Measurements from ENCODE around the gene SNRPD3.
"Not testable (repeated sequence)": the region's sequence is repeated elsewhere in the genome, so short reads cannot be mapped to it uniquely, and the experiment has no call there.

DNA sequence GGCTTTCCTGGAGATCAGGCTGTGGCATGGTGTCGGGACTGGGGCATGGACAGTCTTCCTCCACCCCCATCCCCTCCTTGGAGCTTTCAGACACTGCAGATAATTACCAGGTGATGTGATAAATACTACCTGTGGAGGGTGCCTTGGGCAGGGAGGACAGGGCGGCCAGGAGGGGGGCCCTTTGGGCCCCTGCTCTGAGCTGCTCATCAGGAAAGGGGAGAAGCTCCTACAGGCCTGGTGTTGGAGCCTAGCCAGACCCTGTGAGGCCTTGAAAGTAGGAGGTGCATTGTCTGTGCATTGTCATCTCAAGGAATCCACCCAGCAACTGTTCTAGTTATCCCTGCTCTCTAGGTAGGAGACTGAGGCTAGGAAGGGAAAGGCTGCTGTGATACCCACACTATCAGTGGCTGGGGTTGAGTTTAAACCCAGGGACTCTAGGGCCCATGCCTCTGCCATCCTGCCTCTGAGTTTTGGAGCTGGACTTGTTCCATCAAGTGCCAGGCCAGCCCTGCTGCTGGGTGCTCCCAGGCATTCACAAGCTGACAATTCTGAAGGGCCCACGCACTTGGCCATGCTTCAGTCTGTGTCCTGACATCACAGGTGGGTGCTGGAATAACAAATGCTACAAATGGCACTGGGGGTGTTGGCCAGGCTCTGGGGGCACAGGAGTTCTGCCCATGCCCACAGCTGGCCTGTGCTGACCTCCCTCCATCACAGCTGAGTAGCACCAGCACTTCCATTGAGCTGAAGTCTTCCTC lies 44.3 kb downstream of the SNRPD3 start:
- not testable (repeated sequence) for TF ChIP-seq POLR2AphosphoS5 (IDR thresholded peaks at IDR 0.05)
- TF ChIP-seq, protein P1, sequence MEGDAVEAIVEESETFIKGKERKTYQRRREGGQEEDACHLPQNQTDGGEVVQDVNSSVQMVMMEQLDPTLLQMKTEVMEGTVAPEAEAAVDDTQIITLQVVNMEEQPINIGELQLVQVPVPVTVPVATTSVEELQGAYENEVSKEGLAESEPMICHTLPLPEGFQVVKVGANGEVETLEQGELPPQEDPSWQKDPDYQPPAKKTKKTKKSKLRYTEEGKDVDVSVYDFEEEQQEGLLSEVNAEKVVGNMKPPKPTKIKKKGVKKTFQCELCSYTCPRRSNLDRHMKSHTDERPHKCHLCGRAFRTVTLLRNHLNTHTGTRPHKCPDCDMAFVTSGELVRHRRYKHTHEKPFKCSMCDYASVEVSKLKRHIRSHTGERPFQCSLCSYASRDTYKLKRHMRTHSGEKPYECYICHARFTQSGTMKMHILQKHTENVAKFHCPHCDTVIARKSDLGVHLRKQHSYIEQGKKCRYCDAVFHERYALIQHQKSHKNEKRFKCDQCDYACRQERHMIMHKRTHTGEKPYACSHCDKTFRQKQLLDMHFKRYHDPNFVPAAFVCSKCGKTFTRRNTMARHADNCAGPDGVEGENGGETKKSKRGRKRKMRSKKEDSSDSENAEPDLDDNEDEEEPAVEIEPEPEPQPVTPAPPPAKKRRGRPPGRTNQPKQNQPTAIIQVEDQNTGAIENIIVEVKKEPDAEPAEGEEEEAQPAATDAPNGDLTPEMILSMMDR (IDR thresholded peaks at IDR 0.05) = not testable (repeated sequence)

Measured in prostate gland (tissue), 2 donors.